ENCODE results near the gene RALA.
"Not testable (repeated sequence)": the region's sequence is repeated elsewhere in the genome, so short reads cannot be mapped to it uniquely, and the experiment has no call there.

RALA gene

GRCh38 chr7:39688611-39689480 is 65.5 kb downstream of the RALA start:
- no peak for DNase-seq

- no peak for DNase-seq
Observed at GRCh38 chr7:39691821-39692220, 68.4 kb downstream of the RALA start.

DNA sequence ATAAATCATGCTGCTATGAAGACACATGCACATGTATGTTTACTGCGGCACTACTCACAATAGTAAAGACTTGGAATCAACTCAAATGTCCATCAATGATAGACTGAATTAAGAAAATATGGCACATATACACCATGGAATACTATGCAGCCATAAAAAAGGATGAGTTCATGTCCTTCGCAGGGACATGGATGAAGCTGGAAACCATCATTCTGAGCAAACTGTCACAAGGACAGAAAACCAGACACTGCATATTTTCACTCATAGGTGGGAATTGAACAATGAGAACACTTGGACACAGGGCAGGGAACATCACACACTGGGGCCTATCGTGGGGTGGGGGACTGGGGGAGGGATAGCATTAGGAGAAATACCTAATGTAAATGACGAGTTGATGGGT is 69.7 kb downstream of the RALA start:
- not testable (repeated sequence) for DNase-seq

- no peak for DNase-seq
Observed at GRCh38 chr7:39693812-39694211, 70.4 kb downstream of the RALA start.

DNA sequence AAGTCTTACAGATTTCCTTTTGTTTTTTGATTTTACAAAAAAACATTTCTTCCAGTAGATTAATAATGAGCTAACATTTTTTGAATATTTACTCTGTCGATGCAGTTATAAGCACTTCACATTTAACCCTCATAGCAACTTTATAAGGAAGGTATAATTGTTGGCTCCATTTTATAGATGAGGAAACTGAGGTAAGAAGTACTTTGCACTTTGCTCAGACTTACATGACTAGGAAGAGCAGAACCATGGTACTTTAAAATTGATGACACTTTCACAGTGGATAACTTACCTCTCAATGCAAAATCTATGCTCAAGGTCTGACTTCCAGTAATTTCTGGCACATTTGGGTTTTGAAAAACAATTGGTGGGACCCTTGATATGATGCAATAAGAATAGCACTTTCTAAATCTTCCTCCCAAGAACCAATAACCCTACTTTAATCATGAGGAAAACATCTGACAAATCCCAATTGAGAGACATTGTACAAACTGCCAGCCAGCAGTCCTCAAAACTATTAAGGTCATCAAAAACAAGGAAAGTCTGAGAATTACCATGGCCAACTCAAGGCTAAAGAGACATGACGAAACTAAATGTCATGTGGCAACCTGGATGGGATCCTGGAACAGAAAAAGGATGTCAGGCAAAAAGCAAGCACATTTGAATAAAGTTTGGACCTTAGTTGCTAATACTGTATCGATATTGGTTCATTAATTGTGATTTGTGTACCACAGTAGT is 72.6 kb downstream of the RALA start:
- DNase-seq: no peak

DNA sequence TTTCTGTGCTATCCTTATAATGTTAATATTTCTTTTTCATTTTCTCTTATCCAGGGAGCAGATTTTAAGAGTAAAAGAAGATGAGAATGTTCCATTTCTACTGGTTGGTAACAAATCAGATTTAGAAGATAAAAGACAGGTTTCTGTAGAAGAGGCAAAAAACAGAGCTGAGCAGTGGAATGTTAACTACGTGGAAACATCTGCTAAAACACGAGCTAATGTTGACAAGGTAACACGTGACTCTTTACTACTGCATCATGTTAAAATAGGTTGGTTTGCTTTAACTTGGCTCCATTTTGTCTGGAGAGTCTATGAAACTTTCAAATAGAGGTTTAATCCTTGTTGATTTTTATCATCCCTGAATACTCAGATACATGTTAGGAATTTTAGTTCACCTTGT is 73.3 kb downstream of the RALA start:
- no peak for DNase-seq

GRCh38 chr7:39697483-39697882 is 74.1 kb downstream of the RALA start:
- no peak for DNase-seq

DNA sequence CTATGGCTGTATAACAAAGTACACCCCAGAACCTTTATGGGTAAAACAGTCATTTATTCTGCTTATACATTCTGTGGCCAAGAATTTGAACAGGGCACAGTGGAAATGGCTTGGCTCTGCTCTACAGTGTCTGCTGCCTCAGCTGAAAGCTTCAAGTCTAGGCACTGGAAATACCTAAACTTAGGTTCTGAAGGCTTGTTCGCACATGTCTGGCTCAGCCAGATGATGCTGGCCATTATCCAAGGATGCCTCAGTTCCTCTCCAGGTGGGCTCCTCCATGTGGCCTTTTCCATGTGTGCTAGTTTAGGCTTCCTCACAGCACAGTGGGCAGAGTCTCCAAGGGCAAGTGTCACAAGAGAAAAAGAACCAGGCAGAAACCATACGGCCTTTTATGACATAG is 76.8 kb downstream of the RALA start:
- DNase-seq: no peak

GRCh38 chr7:39700932-39701331 is 77.6 kb downstream of the RALA start:
- DNase-seq: peak; percentile 81 to 87

- no peak for DNase-seq
Observed at GRCh38 chr7:39702133-39702532, 78.8 kb downstream of the RALA start.

GRCh38 chr7:39703144-39703543 is 79.8 kb downstream of the RALA start:
- DNase-seq: peak; percentile 73 to 76

- DNase-seq: no peak
Observed at GRCh38 chr7:39709029-39709428, 85.7 kb downstream of the RALA start.

DNA sequence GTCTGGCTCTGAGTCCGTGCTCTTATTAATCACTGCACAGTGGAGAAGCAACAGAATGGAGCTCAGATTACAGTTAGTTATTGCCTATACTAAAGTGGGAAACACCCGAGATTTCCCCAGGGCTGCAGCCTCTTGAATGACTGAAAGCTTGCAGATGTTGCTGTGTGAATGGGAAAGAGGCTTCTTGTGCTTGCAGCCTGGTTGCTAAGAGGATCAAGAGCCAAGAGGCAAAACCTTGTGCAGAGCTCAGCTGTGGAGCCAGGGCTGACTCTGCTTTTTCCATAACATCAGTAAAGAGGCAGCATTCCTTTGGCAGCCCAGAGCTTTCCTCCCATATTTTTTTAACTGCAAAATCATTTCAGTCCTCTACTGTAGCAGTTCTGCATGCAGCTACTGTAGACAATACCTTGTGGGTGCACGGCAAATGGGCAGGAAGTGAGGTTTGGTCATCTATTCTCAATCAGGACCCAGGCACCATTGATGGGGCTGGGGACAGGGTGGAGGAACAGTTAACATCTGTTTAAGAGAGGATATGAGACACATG is 86.5 kb downstream of the RALA start:
- DNase-seq: no peak

DNA sequence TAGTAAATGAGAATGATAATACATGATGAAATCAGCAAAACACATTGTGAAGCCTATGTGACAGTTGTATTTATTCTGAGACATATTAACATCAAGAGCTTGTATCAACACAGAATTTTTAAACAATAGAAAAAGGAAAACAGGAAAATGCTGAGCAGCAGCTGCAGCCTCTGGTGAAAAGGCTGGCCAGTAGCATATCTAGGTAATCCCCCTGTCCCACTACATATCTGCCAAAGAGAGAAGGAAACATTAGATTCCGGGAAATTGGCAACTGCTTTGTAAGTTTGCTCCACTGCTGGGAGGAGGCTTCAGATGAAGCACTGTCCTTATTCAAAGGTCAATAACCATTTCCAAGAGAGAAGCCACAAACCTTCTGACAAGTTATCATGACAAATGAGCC is 89.4 kb downstream of the RALA start:
- DNase-seq: no peak

- no peak for DNase-seq
Observed at GRCh38 chr7:39714447-39715091, 91.2 kb downstream of the RALA start.

- DNase-seq: no peak
Observed at GRCh38 chr7:39720586-39720985, 97.2 kb downstream of the RALA start.

- no peak for DNase-seq
Observed at GRCh38 chr7:39721345-39721744, 98.0 kb downstream of the RALA start.

GRCh38 chr7:39721919-39722597 is 98.7 kb downstream of the RALA start:
- no peak for DNase-seq

- DNase-seq: peak; percentile 83 to 91
Observed at GRCh38 chr7:39727231-39728012, 104.0 kb downstream of the RALA start.

GRCh38 chr7:39732837-39733804 is 109.7 kb downstream of the RALA start:
- peak; percentile 98 to 100 for DNase-seq
